Islet of Langerhans (tissue), 1 donor: ENCODE data around the gene PUM1.

Experiments
- FAIRE-seq: peaks from one replicate; lab custom pipeline; 2011; peaks lifted over from hg19 to GRCh38; lab: Jason Lieb, UNC

Gene PUM1

DNA sequence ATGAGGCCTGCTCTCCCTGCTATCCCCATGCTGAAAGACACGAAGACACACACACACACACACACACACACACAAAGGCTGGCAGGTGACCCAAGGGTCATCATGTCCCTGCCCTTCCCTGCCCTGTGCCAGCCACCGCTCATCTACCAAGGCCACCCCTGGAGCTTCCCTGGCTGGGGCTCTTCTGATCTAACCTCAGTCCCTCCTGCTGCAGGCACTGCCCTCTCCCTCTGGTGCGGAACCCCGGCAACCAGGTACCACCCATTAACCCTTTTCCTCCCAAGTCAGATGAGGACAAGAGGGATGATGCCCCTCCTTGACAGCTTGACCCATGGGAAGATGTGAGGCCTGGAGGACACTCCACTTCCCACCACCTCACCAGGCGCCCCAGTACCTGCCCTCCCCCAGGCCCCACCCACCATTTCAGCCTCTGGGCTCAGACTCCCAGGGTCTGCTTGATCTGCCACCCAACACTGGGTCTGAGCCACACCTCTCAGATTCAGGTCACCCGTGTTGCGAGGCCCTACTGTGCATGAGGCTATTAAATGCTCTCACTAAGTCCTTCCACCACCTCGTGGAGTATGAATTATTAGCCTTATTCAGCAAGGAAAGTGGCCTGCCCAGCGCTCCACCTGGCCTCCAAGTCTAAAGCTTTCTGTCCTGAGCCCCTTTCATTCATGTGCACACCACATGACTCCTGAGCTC, 159.4 kb downstream of the PUM1 start:
- no peak for FAIRE-seq

DNA sequence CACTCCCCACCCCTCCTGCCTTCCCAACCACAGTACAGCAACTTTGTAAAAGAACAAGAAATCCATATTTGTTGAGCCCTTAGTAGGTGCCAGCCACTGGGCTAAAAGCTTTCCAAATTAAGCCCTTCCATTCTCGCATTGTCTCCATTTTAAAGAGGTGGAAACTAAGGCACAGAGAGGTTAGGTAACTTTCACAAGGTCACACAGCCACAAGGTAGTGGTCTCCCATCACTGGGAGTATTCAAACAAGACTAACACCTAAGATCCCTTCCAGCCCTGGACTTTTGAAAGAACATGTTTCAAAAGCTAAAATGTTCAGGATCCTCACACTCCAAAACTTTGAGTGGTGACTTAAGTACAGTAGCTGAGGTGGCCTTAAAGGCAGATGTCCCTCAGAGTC, 160.1 kb downstream of the PUM1 start:
- FAIRE-seq: no peak

DNA sequence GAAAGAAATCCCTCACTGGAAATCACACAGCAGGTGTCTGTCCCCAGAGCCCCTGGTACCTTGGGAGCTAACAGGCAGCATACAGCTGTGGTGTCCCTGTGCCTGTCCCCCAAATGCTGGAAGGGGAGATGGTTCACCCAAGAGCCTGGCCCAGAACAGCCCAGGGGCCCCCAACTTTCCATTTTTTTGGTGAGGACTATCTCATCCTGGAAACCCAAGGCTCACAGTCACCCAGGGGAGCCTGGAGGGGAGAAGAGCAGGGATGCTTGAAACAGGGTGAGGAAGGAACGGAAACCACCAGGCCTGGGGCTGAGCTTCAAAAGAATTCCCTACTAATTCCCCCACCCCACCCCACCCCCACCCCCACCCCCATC, 160.6 kb downstream of the PUM1 start:
- FAIRE-seq: no peak

DNA sequence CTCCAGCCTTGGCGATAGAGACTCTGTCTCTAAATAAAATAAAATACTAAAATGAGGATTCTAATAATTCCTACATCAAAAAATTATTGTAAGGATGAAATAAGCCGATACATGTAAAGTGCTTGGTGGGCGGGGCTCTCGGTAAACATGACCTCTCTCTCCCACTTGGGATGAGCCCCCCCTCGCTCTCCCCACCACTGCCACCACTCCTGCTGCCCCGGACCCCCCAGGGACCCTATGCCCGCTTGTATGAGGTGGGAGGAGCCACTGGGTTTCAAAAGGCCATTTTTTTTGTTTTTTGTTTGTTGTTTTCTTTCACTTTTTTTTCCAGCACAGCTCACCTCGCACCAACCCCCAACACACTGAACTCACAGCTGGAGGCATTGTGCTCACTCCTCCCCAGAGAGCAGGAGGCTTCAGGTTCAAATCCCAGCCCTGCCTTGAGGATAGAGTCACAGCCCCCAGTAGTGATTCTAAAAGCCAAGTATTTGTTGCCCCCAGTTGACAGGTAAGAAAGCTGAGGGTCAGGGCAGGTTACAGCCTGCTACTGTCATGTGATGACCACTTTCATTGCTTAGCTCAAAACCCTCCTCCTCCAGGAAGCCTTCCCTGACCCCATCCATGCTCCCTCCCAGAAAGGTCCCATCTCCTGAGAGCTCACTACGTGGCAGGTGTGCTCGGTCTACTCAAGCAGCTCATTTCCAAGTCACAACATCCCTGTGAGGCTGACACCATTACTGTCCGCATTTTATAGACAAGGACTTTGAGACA, 161.1 kb downstream of the PUM1 start:
- FAIRE-seq: no peak

DNA sequence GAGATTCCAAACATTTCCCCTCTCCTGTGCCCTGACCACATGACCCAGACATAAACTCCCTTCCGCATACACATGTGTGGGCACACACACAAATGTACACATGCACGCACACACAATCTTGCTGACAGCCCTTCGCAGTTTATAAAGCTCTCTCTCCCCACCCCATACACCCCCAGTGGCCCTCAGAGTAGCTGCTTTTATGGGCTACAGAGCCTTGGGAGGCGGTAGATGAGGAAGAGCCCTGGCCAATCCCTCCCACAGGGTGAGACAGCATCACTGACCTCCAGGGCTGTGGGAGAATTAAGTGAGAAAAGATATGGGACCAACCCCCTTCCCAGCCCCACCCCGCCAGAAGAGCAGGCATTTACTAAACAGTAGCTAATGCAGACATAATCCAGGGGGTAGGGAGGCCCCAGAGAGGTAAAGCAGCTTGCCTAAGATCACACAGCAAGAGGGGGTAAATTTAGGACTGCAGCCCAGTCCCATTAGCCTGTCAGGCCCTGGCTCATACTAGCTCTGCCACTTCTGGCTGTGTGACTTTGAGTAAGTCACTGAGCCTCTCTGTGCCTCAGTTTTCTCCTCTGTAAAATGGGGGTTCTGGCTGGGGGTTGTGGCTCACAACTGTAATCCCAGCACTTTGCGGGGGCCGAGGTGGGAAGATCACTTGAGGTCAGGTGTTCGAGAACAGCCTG, 162.0 kb downstream of the PUM1 start:
- FAIRE-seq: no peak

DNA sequence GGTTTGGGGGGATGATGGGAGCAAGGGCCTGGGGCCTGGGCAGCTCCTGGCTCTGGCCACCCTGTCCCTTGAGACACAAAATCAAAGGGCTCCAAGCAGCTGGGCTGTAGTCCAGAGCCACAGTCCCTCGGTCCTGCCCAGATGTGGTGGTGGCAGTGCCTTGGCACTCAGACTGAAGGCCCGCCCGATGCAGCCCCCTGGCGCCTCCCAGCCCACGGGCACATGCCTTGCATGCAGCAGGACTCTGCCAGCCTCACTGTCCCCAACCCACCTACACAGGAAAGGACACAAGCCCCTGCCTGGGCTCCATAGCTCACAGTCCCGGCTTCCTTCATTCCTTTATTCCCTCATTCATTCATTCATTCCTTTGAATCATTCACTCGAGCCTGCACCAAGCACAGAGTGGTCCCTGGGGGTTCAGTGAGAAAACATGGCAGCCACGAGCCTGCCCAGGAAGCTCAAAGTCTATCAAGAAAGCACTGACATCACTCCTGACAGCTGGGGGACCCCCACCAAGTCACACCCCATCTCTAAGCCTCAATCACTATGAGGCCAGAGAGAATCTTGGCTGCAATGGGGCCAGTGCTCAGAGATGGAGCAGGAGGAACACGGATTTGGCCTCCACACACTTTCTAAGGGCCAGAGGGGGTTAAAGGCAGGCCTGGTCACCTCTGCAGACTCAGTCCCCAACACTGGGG, 162.8 kb downstream of the PUM1 start:
- FAIRE-seq: no peak

DNA sequence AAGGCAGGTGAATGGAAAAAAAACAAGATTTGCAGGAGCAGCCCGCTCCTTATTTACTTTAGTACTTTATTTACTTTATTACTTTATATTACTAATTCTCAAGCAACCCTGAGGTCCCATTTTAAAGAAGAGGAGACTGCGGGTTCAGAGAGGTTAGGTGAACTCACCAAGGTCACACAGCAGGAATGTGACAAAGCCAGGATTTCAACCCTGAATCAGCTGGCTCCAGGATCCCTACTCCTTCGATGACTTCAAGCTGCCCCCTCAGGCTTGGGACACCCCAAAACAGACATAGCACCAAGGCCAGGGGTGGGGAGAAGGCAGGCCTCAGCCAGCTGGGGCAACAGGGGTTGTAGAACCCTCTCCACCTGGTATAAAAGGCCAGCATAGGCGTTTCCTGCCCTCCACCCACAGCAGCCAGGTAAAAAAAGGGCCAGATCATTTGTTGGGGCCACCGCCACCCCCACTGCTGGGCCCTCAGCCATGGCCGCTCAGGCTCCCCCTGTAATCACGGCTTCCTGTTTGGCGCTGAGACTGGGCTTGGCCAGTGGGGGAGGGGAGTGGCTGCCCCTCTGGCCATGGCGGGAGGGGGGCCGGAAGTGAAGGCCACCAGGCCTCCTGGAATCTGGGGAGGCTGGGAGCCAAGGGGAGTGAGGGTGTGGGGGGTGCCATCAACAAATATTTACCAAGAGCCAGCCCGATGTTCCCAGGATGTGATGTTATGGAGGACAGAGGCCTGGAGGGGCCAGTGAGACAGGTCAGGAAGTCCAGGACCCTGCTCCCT, 163.5 kb downstream of the PUM1 start:
- no peak for FAIRE-seq

DNA sequence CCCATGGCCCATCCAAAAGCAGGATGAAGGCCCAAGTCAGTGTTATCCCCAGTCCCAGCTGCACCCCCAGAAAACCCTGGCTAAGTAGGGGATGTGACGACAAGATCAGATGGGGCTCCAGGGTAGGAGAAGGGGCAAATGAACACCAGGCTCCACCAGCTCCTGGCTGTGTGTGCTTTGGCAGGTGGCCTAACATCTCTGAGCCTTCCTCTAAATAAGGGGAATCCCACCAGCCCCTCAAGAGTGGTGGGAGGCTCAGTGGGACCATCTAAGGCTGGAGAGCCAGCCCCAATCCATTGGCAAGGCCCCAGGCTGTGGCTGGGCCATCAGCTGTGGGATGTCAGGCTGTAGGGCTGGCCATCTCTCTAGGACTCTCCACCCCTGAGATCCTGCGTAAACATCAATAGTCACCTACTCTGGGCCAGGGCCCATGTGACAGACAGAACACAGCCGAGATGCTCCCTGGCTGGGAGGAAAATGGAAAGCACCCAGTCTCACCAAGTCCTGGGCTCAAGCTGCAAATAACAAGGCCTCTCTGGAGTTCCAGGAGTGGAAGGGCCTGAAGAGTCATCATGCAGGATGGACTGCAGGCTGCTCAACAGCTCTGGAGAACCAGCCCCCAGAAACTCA, 164.5 kb downstream of the PUM1 start:
- FAIRE-seq: no peak

DNA sequence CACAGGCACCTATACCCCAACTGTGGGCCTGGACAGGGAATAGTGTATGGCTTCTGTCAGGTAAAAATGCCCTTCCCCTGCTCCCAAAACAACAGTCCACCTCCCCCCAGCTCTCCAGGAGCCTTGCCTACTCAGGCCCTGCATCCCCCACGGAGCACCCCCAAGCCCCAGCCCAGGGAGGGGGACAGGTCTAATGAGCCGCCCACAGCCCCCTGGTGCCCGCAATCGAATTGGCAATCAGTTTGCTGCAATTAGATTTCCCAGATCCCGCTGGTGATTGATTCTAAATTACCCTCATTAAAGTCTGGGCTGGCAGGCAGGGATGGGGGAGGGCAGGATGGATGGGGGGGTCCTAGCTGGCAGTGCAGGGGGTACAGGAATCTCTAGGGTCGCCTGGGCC, 165.0 kb downstream of the PUM1 start:
- FAIRE-seq: no peak

DNA sequence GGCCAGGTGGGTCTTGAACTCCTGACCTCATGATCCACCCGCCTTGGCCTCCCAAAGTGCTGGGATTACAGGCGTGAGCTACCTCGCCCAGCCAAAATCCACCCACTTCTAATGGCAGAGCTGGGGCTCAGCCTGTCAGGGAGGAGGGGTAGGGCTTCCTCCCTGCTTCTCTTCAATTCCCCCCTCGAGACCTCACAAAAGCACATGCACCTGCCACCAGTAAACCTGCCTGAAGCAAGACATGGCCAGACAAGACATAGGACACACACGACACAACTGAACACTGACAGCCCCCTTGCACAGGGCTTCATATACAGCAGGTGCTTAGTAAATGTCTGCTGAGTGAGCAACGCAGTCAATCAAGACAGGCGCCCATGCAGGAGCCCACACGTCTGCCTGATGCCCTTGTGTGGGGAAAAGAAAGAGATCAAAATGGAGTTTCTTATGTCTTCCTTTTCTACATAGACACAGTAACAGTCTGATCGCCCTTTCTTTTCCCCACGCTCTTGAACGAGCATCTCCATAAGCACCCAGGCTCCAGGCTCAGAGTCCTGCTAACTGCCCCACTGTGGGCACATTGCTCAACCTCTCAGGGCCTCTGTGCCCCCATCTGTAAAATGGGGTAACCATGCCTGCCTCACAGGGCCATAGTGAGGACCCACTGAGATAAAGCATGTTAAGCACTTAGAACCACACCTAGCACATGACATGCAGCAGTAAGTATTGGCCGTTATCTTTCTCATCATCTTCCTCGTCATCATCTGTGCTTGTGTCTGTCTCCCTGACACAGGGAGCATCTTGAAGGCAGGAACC, 165.7 kb downstream of the PUM1 start:
- FAIRE-seq: no peak

DNA sequence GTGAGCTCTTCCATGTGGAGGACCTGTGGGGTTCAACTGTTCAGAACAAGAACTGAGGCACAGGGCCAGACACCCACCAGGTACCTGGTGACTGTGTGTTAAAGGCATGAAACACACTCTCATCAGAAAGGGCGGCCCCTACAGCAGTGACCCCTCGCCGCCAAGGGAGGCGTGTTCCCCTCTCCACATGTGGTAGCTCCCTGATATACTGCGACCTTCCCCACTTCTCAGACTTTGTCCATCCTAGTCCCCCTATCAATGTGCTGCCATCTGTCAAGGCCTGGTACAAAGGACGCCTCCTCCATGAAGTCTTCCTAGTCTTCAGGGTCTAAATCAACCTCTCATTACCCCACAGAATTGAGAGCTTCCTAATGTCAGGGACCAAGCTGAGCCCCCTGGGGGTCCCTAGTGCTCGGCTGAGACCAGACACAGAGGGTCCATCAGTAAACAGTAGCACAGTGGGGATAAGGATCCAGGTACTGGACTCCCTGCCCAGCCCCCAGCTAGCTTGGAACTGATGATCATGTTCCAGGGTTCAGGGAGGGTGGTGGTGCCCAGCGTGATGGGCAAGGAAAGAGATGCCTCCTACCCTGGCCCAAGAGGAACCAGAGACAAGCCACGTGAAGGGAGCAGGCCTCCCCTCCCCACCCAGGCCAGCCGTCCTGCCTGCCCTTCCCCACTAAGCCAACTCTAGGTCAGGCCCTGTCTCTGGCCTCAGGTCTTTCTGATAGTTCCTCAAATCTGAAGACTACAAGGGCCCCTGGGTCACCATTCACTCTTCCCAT, 167.3 kb downstream of the PUM1 start:
- FAIRE-seq: no peak

DNA sequence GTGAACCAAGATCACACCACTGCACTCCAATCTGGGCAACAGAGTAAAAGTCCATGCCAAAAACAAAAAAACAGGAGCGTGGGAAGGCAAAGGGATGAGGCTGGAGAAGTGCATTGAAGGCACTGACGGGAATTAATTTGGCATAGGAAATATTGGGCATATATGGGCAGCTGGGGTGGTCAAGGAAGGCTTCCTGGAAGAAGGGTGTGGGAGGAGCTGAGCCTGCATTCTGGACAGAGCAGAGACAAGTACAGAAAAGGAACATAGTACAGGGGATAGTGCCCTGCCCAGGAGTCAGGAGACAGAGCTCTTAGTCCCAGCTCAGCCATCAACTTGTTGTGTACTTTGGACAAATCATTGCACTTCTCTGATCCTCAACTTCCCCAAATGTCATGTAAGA, 168.6 kb downstream of the PUM1 start:
- no peak for FAIRE-seq

DNA sequence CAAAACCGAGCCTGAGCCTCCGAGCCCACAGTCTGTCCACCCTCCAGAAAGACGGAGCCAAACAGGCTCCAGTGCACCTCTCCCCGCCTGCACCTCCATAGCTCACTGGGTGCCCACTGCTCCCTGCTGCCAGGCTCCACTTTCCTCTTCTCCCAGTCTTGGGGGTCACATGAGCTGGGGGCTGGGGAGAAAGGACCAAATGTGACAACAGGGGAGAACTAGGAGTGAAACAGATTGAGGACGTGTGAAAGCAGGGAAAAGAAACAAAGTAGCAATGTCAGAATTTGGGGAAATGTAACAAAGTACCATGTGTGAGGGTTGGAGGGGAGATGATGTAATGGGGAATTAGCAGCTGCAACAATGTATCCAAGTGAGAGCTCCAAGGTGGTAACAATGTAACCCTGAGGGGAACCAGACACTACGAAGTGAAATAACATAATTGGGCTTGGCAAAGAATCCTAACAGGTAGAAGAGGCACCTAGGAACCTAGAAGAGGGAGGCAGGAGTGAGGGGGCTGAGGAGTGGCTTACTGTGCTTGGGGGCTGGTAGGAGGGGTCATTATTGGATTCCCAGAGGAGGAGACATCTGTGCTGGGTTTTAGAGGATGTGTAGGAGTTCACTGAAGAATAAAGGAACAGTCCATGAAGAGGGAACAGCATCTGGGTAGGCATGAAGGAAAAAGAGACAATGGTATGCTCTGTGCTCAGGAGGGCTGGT, 169.4 kb downstream of the PUM1 start:
- no peak for FAIRE-seq

DNA sequence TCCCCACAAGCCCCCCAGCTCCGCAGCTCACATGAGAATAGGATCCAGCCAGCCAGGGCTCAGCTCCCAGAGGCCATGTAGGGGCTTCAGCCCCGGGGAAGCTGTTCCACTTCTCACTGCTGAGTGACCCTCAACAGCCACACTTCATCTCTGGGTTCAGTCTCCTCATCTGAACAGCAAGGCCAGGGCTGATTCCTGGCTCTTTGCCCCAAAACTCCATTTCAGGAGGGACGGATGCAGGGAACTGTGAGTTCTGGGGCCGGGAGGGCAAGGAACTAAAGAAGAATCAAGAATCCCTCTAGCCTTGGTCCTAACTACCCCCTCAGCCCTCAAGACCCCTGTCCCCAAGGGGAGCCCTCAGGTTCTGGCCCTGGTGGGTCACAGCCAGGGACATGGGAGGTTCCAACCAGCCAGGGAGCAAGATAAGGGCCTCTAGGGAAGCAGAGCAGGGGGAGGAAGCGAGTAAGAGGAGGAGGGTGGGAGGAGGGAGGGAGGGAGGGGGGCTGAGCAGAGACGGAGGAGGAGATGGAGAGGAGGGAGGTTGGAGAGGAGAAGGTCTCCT, 170.1 kb downstream of the PUM1 start:
- FAIRE-seq: no peak

DNA sequence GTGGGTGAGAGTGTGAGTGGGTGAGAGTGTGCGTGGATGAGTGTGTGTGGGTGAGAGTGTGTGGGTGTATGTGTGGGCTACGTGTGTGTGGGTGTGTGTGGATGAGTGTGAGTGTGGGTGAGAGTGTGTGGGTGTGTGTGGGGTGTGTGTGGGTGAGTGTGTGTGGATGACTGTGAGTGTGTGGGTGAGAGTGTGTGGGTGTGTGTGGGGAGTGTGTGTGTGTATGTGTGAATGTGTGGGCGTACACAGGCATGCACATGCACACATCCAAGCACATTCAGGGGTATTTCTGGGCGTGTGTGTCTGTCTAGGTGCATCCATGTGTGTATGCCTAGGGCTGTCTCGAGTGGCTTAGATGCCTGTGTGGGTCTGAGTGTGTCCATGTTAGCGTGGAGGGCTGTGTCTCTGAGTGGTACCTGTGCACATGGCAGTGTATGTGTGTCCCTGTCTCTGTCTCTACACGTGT, 171.0 kb downstream of the PUM1 start:
- FAIRE-seq: no peak

DNA sequence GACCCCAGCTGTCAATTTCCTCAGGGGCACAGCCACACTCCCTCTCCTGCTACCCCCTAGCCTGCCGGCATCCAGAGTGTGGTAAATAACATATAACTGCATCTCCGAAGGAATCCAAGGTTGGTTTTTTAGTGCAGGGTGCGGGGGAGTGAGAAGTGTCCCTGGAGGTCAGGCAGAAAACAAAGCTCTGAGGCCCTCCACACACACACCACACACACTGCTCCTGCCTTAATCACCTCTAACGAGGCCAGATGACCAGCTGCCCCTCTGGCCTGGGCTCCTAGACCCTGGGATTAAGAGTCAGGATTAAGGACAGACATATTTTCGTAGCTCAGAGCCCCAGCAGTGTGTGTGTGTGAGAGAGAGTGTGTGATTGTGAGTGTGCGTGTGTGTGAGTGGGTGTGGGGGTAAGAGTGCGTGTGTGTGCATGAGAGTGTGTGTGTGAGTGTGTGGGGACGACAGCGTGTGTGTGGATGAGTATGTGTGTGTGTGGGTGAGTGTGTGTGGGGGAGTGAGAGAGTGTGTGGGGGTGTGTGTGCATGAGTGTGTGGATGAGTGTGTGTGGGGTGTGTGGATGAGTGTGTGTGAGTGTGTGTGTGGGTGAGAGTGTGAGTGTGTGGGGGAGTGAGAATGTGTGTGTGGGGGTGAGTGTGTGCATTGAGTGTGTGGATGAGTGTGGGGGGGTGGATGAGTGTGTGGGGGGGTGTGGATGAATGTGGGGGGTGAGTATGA, 171.6 kb downstream of the PUM1 start:
- FAIRE-seq: no peak

DNA sequence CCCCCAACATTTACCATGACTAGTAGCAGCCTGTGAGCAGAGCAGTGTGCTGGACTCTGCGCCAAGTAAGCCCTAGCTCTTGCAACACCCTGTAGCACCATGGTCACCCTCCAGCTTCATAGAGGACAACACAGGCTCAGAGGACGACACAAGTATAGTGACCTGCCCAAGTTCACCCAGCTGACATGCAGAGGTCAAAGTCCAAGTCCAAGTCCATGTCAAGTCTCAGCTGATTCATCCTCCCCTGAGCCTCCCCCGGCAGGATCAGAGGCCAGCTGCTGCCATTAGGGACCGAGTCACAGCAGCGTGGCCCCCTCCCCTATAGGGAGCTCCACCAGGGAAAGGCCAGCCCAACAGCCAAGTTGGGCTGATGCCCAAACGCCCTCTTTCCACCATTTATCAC, 172.8 kb downstream of the PUM1 start:
- no peak for FAIRE-seq

DNA sequence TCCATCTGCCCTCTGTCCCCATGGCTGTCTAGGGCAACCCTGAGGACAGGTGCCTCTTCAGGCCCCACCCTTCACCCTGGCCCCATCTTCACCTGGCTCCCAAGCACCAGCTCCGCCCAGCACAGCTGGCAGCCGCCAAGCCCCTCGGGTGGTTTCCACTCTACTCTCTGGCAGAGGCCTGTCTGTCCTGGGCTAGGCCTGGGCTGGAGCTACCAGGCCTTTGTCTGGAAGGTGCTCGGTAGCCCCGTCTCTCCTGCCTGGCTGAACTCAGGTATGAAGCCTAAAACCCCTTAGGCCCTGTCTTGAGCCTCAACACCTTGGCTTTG, 174.3 kb downstream of the PUM1 start:
- FAIRE-seq: no peak
